Measurements from ENCODE around the gene PLA2G2D.

Gene PLA2G2D

DNA sequence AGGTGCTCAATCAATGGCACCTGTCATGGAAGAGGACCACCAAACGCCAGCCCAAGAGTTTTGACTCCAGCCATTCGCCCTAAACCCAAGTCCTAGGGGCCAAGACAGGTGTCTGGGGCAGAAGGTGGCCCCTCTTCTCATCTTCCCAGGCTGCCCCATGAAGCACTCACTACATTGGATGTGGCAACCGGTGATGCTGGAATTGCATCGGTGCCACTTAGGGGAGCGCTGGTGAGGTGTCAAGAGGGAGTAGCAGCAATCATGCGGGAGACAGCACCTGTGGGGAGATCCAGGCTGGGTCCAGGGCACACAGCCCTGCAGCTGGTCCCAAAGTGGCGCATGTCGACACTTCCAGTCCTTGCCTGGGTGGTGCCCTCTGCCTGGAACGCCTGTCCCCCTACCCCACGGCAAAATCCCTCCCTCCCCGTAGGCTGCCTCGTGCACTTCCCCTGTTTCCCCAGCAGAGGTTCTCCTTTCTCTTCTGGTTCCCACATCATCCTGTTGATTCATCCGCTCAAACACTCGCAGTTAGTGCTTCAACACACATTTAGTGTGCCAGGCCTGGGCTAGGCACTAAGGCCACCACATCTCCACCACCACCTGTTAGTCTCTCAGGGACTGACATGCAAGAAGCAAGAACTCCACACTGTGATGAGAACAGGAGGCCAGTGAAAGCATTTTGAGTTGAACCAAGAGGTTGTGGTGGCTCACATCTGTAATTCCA, 18.5 kb downstream of the PLA2G2D start:
- peaks cover 4% of the 10 kb centered on the region for H3K9me3 Mint-ChIP-seq

GRCh38 chr1:20099533-20099932, 19.8 kb downstream of the PLA2G2D start:
- Mint-ChIP-seq H3K4me3 (no peak overlapping the region), H3K36me3 (ENCODE audit: low read depth) (no peaks in the 10 kb centered on the region), H3K4me1 (peaks cover 7% of the 10 kb centered on the region), H3K27ac (no peak overlapping the region), H3K9me3 (peaks cover 4% of the 10 kb centered on the region), H3K27me3 (ENCODE audit: low read depth) (peaks cover 5% of the 10 kb centered on the region)
- TF ChIP-seq, protein P1, sequence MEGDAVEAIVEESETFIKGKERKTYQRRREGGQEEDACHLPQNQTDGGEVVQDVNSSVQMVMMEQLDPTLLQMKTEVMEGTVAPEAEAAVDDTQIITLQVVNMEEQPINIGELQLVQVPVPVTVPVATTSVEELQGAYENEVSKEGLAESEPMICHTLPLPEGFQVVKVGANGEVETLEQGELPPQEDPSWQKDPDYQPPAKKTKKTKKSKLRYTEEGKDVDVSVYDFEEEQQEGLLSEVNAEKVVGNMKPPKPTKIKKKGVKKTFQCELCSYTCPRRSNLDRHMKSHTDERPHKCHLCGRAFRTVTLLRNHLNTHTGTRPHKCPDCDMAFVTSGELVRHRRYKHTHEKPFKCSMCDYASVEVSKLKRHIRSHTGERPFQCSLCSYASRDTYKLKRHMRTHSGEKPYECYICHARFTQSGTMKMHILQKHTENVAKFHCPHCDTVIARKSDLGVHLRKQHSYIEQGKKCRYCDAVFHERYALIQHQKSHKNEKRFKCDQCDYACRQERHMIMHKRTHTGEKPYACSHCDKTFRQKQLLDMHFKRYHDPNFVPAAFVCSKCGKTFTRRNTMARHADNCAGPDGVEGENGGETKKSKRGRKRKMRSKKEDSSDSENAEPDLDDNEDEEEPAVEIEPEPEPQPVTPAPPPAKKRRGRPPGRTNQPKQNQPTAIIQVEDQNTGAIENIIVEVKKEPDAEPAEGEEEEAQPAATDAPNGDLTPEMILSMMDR (IDR thresholded peaks at IDR 0.05; ENCODE audit: unreplicated experiment in 3 of 3) = no peak

More for the DNA sequence above, 18.5 kb downstream of the PLA2G2D start:
- no peak overlapping the region for H3K4me3 Mint-ChIP-seq
- H3K27me3 Mint-ChIP-seq (ENCODE audit: low read depth) = peaks cover 9% of the 10 kb centered on the region
- no peak overlapping the region for H3K27ac Mint-ChIP-seq
- TF ChIP-seq, protein P1 (IDR thresholded peaks at IDR 0.05; ENCODE audit: unreplicated experiment in 3 of 3) = peak; percentile 70 to 79 (median 77)
- no peaks in the 10 kb centered on the region for H3K36me3 Mint-ChIP-seq (ENCODE audit: low read depth)
- H3K4me1 Mint-ChIP-seq = peaks cover 7% of the 10 kb centered on the region

DNA sequence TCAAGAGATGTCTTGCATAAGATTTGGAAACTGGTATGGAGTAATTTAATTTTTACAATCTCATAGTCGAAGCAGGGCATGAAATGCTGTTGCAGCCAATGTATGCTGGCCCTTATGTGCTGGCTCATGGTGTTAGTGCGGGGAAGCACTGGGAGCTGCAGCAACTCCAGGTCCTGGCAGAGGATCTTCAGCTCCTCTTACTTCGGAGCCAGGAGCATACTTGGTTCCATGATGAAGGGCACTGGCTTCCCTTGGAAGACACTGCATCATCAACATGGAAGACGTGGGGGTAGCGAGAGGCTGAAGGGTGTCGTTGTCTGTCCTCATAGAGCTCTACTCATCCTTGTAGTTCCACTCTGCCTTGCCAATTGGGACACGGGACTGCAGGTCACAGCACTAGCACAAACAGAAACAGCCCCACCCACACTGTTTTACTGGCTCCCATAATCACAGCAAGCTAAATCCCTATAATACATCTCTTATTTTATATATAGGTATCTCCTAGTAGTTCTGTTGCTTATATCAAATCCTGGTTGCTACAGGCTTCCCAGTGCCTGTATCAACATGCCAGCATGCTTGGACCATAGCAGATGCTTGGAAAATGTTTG, 22.4 kb downstream of the PLA2G2D start:
- Mint-ChIP-seq H3K27me3 (ENCODE audit: low read depth) (peaks cover 25% of the 10 kb centered on the region), H3K4me1 (peaks cover 5% of the 10 kb centered on the region), H3K4me3 (no peak overlapping the region), H3K9me3 (peaks cover 4% of the 10 kb centered on the region), H3K27ac (no peak overlapping the region), H3K36me3 (ENCODE audit: low read depth) (no peaks in the 10 kb centered on the region)
- TF ChIP-seq, protein P1 (IDR thresholded peaks at IDR 0.05; ENCODE audit: unreplicated experiment in 3 of 3) = no peak

GRCh38 chr1:20095564-20096434, 23.5 kb downstream of the PLA2G2D start:
- Mint-ChIP-seq H3K36me3 (ENCODE audit: low read depth) (no peaks in the 10 kb centered on the region), H3K9me3 (peaks cover 4% of the 10 kb centered on the region), H3K27me3 (ENCODE audit: low read depth) (peaks cover 35% of the 10 kb centered on the region), H3K27ac (no peak overlapping the region), H3K4me3 (no peak overlapping the region), H3K4me1 (peaks cover 5% of the 10 kb centered on the region)
- TF ChIP-seq, protein P1 (IDR thresholded peaks at IDR 0.05; ENCODE audit: unreplicated experiment in 3 of 3) = no peak

DNA sequence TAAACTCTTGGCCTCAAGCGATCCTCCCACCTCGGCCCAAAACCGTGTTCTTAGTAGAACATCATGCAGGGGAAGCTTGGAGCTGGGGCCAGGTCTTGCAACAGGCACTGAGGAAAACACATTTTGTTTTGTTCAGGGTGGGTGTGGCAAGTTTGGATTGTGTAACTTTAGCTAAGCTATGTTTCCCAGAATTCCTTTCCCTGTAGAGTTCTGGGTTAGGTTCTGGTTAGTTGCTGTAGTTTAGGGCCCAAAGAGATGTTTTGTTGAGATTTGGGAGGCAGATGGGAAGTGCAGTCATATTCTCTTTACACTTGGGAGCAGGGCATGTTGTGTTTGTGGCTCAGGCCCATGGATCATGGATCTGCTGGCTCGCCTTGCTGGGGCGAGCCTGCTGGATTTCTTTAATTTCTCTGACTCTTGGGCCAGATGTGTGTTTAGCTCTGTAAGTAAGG, 25.4 kb downstream of the PLA2G2D start:
- TF ChIP-seq, protein P1 (IDR thresholded peaks at IDR 0.05; ENCODE audit: unreplicated experiment in 3 of 3) = no peak
- H3K36me3 Mint-ChIP-seq (ENCODE audit: low read depth) = no peaks in the 10 kb centered on the region
- H3K27me3 Mint-ChIP-seq (ENCODE audit: low read depth) = peaks cover 40% of the 10 kb centered on the region
- H3K27ac Mint-ChIP-seq = peak overlapping the region in 1 of 3 experiments; percentile 52
- no peak overlapping the region for H3K4me3 Mint-ChIP-seq
- H3K9me3 Mint-ChIP-seq = peaks cover 7% of the 10 kb centered on the region
- peaks cover 5% of the 10 kb centered on the region for H3K4me1 Mint-ChIP-seq

All from nephron (organoid).